Prostate gland (tissue), 2 donors: ENCODE data around the gene IRS2.

Source experiments
- CTCF ChIP-seq, 4 experiments: fragments of 200-600 bp in 2 of 4; fragments of 450-650 bp in 2 of 4; sonication (generic) in 2 of 4; IDR thresholded peaks; 1 replicate in 3 of 4; 2 replicates in 1 of 4; pipeline ENCODE4 v1.5.1; 2016 to 2019; ENCODE audit warnings: antibody characterized with exemption in 4 of 4, mild to moderate bottlenecking in 2 of 4, moderate library complexity in 2 of 4
- POLR2A ChIP-seq: fragments of 450-650 bp; IDR thresholded peaks from one replicate; pipeline ENCODE4 v1.6.1; 2016; ENCODE audit warnings: antibody characterized with exemption, mild to moderate bottlenecking
- POLR2AphosphoS5 ChIP-seq: sonication (generic); formaldehyde crosslinking; IDR thresholded peaks from one replicate; pipeline ENCODE4 v1.6.1; 2017; ENCODE audit warnings: antibody characterized with exemption

DNA sequence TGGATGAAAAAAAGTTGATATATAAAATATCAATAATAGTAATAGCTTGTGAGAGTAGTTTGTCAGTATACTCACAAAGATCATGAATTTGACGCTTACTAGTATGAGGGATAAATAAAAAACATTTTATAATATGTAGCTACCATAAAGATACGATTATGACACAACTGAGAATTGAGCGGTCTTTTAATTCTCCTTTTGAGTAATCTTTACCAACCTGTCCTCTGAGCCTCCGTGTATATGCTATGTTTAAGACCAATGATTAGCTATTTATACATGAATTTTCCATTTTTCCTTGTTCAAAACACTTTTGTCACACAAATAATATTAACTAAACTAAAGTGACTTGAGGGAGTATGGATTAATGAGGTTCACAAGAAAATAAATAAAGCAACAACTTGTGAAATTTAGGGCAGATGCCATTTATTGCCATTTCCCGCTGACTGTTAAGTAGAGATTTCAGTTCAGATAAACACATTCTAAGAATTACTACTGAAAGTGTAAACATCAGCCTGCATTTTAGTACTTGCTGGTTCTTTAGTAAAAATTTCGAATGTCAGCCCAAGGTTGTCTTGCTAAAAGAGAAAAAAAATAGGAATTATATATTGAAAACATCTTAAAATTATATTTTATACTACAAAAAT lies 6.2 kb upstream of the IRS2 start:
- no peak for TF ChIP-seq CTCF (IDR thresholded peaks at IDR 0.05)
- TF ChIP-seq POLR2A = no peak
- no peak for TF ChIP-seq POLR2AphosphoS5
